Measurements from ENCODE around the gene DPM1. TPM values are rescaled to one million over a fixed set of nuclear protein-coding genes. Genes with fewer than 3 reads are reported as not detected.

The DPM1 gene
- polyA plus RNA-seq, 1 donor from 2014 or later: 137 TPM

DNA sequence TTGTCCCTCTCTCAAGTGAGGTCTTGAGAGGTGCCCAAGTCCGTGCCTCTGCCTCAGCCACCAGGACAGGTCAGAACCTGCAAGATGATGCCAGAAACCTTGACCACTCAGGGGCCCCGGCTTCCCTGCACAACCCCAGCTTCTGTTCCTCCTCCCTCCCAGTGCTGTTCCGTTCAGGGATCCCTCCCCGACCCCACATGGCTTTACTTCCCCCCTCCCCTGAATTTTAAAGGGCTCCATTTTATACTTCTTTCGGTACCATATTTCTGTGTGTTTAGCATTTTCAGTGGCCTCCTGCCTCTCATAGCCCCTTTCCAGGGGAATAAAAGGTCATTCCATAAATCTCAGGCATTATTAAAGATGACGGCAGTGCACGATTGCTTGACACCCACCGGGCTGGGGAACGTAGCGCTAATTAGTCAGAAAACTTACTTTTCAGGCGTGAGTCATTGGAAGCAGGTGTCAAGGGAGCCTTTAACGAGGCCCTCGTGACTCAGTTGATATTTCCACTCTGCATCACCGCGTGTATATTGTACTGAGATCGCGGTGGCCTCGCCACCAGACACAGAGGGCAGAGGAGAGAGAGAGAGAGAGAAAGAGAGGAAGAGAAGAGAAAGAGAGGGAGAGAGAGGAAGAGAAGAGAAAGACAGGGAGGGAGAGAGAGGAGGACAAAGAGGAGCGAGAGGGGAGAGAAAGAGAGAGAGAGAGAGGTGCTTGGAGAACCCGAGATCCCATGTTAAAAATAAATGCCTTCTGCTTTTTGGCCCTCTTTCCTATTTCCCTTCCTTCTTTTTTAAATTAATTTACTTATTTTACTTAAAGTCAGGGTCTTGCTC is 43.3 kb upstream of the DPM1 start:
- Histone ChIP-seq H2AFZ (ENCODE audit: low read depth, low read length) (no peak overlapping the region), H3K4me3 (ENCODE audit: low read length) (no peak overlapping the region), H3K79me2 (replicated peaks; ENCODE audit: insufficient read depth, low read length) (no peaks in the 10 kb centered on the region), H3K27me3 (ENCODE audit: insufficient read depth, low read depth, low read length) (no peaks in the 10 kb centered on the region), H3K9ac (ENCODE audit: low read length) (no peak overlapping the region), H3K9me3 (ENCODE audit: low read length) (no peaks in the 10 kb centered on the region), H4K20me1 (ENCODE audit: insufficient read depth) (no peaks in the 10 kb centered on the region), H3K9me2 (ENCODE audit: insufficient read depth, low read length) (no peaks in the 10 kb centered on the region), H3F3A (ENCODE audit: insufficient read depth, low read length, poor library complexity, severe bottlenecking) (no peaks in the 10 kb centered on the region), H3K36me3 (ENCODE audit: insufficient read depth, low read length) (no peaks in the 10 kb centered on the region), H3K27ac (ENCODE audit: low read length) (no peak overlapping the region), H3K4me2 (ENCODE audit: low read length) (no peak overlapping the region)
- TF ChIP-seq EZH2 (IDR thresholded peaks at IDR 0.05; ENCODE audit: borderline replicate concordance, insufficient read depth, low read length, poor library complexity, severe bottlenecking) (no peak), SMC3 (conservative IDR thresholded peaks at IDR 0.05; ENCODE audit: poor library complexity) (no peak), RAD21 (conservative IDR thresholded peaks at IDR 0.05) (no peak), POLR2AphosphoS5 (IDR thresholded peaks at IDR 0.05) (no peak), TAF1 (IDR thresholded peaks at IDR 0.05; ENCODE audit: low read depth) (no peak), EP300 (conservative IDR thresholded peaks at IDR 0.05; ENCODE audit: poor library complexity, severe bottlenecking) (no peak), MXI1 (conservative IDR thresholded peaks at IDR 0.05; ENCODE audit: poor library complexity, severe bottlenecking) (no peak)
- TF ChIP-seq, protein P1, sequence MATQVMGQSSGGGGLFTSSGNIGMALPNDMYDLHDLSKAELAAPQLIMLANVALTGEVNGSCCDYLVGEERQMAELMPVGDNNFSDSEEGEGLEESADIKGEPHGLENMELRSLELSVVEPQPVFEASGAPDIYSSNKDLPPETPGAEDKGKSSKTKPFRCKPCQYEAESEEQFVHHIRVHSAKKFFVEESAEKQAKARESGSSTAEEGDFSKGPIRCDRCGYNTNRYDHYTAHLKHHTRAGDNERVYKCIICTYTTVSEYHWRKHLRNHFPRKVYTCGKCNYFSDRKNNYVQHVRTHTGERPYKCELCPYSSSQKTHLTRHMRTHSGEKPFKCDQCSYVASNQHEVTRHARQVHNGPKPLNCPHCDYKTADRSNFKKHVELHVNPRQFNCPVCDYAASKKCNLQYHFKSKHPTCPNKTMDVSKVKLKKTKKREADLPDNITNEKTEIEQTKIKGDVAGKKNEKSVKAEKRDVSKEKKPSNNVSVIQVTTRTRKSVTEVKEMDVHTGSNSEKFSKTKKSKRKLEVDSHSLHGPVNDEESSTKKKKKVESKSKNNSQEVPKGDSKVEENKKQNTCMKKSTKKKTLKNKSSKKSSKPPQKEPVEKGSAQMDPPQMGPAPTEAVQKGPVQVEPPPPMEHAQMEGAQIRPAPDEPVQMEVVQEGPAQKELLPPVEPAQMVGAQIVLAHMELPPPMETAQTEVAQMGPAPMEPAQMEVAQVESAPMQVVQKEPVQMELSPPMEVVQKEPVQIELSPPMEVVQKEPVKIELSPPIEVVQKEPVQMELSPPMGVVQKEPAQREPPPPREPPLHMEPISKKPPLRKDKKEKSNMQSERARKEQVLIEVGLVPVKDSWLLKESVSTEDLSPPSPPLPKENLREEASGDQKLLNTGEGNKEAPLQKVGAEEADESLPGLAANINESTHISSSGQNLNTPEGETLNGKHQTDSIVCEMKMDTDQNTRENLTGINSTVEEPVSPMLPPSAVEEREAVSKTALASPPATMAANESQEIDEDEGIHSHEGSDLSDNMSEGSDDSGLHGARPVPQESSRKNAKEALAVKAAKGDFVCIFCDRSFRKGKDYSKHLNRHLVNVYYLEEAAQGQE (IDR thresholded peaks at IDR 0.05; ENCODE audit: borderline replicate concordance): no peak
- TF ChIP-seq, protein P2, sequence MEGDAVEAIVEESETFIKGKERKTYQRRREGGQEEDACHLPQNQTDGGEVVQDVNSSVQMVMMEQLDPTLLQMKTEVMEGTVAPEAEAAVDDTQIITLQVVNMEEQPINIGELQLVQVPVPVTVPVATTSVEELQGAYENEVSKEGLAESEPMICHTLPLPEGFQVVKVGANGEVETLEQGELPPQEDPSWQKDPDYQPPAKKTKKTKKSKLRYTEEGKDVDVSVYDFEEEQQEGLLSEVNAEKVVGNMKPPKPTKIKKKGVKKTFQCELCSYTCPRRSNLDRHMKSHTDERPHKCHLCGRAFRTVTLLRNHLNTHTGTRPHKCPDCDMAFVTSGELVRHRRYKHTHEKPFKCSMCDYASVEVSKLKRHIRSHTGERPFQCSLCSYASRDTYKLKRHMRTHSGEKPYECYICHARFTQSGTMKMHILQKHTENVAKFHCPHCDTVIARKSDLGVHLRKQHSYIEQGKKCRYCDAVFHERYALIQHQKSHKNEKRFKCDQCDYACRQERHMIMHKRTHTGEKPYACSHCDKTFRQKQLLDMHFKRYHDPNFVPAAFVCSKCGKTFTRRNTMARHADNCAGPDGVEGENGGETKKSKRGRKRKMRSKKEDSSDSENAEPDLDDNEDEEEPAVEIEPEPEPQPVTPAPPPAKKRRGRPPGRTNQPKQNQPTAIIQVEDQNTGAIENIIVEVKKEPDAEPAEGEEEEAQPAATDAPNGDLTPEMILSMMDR (IDR thresholded peaks at IDR 0.05; ENCODE audit: poor library complexity, severe bottlenecking): no peak

DNA sequence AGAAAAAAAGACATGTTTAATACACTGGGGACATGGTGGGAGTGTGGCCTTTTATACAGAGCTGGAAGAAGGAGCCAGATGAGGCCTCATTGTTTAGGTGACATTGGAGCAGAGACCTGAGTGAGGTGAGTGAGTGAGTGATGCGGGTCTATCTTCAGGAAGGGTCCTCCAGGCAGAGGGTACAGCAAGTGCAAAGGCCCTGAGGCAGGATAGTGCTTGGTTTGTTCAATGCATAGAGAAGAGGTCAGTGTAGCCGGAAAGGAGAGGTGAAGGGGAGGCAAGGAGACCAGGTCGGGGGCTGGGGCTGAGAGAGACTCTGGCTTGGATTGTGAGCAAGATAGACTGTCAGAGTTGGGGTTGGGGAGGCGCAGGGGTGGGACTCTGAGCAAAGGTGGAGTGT is 41.0 kb upstream of the DPM1 start:
- no peaks in the 10 kb centered on the region for H4K20me1 ChIP-seq (ENCODE audit: insufficient read depth)
- no peaks in the 10 kb centered on the region for H3K79me2 ChIP-seq (replicated peaks; ENCODE audit: insufficient read depth, low read length)
- H2AFZ ChIP-seq (ENCODE audit: low read depth, low read length): no peak overlapping the region
- H3K36me3 ChIP-seq (ENCODE audit: insufficient read depth, low read length): no peaks in the 10 kb centered on the region
- no peak overlapping the region for H3K4me3 ChIP-seq (ENCODE audit: low read length)
- H3K27me3 ChIP-seq (ENCODE audit: insufficient read depth, low read depth, low read length): no peaks in the 10 kb centered on the region
- H3F3A ChIP-seq (ENCODE audit: insufficient read depth, low read length, poor library complexity, severe bottlenecking): no peaks in the 10 kb centered on the region
- H3K4me2 ChIP-seq (ENCODE audit: low read length): no peak overlapping the region
- TF ChIP-seq, protein P1 (IDR thresholded peaks at IDR 0.05; ENCODE audit: borderline replicate concordance): no peak
- TF ChIP-seq EP300 (conservative IDR thresholded peaks at IDR 0.05; ENCODE audit: poor library complexity, severe bottlenecking) (no peak), EZH2 (IDR thresholded peaks at IDR 0.05; ENCODE audit: borderline replicate concordance, insufficient read depth, low read length, poor library complexity, severe bottlenecking) (no peak), POLR2AphosphoS5 (IDR thresholded peaks at IDR 0.05) (no peak), SMC3 (conservative IDR thresholded peaks at IDR 0.05; ENCODE audit: poor library complexity) (no peak), RAD21 (conservative IDR thresholded peaks at IDR 0.05) (no peak), TAF1 (IDR thresholded peaks at IDR 0.05; ENCODE audit: low read depth) (no peak), MXI1 (conservative IDR thresholded peaks at IDR 0.05; ENCODE audit: poor library complexity, severe bottlenecking) (no peak)
- H3K27ac ChIP-seq (ENCODE audit: low read length): no peak overlapping the region
- H3K9ac ChIP-seq (ENCODE audit: low read length): no peak overlapping the region
- H3K9me2 ChIP-seq (ENCODE audit: insufficient read depth, low read length): no peaks in the 10 kb centered on the region
- no peaks in the 10 kb centered on the region for H3K9me3 ChIP-seq (ENCODE audit: low read length)
